Activated CD4-positive, alpha-beta T cell treated with anti-CD3 and anti-CD28 coated beads for 1 hour (primary cell): ENCODE measurements around the gene LRTM1.

ENCODE experiments used
- DNase-seq: peaks from one replicate; pipeline ENCODE4 v3.0.0-alpha.2; 2020

The LRTM1 gene

DNA sequence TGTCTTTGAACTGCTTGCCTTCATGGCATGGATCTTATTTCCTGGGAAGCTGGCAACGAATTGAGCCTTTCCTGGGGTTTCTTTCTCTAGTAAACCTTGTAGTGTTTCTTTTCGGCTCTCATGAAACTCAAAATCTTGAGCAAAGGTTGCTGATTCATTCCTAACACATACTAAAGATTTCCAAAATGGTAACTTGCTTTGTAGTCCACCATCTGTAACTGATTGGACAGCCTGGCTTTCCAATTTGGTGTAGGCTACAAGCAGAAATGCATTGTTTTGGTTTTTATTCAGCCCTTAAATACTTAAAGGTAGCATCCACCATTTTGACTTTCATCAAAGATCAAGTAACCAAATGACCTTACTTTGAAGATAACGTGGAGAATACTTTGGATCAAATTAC lies 38.1 kb downstream of the LRTM1 start:
- DNase-seq: no peak

DNA sequence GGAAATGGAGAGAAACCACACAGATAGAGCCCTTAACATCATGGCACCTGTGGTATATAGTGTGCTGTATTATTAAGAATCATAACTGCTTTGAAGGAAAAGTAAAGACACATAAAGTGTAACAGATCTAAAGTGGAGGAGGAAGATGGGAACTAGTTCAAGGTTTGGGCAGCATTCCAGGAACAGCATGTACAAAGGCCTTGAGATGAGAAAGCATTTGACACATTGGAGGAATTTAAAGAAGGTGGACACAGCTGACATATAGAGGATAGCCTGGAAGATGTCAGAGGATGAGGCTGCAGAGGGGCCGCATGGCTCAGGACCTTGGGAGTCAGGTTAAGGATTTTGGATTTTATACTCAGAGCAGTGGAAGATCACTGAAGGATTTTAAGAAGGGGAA lies 39.0 kb downstream of the LRTM1 start:
- DNase-seq: no peak

DNA sequence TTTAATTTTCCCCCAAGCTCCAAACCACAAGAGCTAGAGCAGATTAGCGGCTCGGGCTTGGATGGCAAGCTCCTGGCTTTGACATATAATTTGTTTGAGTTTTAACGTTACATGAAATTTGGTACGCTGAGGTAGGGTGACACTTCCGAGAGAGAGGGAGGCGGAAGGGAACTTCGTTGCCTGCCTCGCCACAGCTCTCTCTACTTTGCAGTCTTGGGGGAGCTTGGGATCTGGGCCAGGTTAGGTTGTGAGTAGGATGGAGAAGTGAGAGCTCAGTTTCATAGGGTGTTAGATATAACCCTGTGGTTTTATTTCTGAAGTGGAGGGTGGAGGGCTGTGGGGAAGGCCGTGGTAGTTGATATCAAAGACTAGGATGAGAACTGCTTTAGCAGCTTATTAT lies 39.7 kb downstream of the LRTM1 start:
- DNase-seq: no peak

DNA sequence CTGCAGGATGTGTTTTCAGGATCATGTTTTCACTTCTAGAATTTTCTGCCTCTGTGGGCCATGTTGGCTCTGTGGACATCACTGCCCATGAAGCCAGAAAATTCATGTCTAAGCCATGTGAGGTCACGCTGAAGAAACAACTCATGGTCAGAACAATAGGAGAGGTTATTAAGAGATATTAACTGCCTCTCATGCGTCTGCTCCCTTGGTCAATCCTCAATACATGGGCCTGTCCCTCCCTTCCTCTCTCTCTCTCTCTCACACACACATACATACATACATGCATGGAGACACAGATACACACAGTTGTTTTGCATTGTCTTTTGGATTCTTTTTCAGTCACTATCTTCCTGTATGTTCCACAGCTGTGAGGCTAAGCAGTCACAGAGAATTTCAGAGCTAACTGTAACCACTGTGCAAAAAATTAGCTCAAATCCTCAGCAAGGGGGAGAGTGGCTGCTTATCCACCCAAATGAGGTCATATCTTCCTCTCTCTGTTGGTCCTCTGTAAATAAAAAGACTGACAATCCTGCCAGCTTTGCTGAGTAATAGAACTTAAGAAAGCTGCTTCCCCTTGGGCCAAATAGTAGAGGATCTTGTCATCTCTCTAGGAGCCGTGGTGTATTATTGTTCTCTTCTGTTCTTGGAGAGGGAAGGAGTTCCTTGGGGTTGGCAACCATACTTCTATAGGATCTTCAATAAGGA lies 45.6 kb downstream of the LRTM1 start:
- no peak for DNase-seq

DNA sequence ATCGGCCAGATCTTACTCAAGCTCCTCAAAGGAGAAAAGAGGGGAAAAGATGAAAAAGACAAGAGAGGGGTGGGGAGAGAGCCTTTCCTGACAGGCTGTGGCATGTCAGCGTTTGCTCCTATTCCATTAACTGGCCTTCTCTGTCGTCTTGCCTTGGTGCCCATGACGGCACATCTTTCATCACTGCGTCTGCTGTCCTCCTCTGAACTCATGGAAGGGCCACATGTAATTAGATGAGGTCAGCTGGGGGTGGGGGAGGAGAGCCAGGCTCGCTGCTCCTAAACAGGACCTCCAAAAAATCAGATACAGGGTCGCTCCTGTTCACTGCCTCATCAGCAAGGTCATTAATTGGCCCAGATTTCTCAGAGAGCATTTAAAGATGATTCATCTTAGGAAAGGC lies 49.7 kb downstream of the LRTM1 start:
- no peak for DNase-seq

DNA sequence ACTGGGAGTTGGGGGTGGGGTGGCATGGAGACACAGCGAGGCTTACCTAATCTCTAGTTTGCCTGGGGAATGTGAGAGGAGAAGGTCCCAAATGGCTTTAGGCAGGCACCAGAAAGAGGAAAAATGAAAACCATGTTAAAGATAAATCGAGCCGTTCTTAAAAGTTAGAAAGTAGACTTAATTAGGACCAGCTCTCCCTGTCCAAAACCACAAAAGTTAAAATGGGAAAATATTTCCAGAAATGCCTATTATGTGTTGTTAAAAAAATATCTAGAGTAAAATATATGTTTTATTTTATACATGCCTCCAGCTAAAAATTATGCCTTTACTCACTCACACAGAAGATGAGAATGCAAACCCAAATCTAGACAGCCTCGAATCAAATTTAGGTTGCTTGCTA lies 50.1 kb downstream of the LRTM1 start:
- DNase-seq: no peak

DNA sequence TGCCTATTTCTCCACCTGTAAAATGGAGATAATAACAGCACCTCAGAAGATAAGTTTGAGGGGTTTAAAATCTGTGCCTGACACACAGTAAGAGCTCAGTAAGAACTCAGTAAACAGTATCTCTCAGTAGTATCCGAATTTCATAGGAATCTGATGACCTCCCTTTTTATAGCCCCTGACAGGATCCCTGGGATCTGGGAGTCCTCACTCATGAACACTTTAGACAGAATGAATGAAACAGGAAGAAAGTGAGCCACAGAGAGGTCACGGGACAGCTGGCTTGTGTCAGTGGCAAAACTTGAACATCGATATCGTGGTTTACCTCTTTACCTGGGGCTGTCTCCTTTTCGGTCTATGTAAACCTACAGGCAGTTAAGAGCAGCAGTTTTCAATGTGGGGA lies 51.2 kb downstream of the LRTM1 start:
- DNase-seq: no peak

DNA sequence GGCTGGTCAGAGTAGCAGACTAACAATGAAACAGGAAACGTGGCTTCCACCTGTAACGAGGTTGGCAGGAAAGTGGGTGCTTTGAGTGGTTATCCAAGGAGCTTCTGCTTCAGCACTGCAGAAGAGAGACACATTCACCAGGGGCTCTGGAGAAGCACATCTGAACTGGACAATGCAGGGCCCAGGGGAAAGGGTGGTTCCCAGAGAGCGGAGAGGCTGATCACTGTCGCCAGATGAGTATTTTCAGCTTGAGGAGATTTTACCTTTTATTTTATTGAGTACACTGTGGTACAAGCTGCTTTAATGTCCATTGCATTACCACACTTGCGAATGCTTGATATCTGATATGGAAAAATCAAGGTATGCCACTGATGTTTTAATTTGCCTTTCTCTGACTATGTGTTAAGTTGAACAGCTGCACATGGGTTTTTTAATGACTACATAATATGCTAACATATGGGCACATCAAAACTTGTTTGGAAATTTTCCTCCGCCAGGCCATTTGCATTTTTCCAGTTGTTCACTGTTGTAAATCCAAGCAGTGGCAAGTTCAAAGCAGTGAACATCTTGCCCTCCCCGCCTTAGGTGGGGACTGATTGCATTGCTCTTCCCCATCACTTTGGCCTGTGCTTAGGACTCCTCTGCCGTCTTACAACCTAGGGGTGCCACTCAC lies 52.1 kb downstream of the LRTM1 start:
- DNase-seq: no peak

DNA sequence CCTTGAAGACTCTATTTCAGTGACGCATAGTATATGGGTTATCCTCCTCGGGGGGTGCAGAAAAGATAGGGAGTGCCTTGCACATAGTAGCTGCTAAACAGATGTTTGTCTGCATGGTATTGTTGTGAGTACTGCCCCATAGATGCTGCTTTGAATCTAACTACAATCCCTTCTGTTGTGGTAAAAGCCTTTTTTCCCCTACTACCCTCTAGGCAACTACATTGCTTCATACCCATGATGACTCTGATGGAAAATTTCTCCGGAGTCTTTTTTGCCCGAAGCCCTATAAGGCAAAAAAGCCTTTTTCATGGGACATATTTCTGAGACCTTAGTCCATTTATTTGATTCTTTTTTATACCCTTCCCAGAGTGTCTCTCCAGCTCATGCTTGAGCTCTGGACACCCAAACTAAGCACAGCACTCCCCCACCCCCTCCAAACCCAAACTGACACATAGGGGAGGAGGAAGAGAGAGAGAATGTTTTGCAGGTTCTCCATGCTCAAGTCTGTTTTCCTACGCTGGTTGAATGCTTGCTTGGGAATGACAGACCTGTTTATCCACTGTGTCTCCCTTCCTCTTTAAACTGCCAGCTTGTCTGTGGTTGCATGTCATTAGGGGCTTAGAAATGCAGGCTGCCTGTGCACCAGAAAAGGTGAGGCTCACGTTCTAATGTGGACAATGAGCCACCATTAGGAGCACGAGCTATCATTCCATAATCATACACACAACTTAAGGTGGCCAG lies 52.9 kb downstream of the LRTM1 start:
- no peak for DNase-seq

DNA sequence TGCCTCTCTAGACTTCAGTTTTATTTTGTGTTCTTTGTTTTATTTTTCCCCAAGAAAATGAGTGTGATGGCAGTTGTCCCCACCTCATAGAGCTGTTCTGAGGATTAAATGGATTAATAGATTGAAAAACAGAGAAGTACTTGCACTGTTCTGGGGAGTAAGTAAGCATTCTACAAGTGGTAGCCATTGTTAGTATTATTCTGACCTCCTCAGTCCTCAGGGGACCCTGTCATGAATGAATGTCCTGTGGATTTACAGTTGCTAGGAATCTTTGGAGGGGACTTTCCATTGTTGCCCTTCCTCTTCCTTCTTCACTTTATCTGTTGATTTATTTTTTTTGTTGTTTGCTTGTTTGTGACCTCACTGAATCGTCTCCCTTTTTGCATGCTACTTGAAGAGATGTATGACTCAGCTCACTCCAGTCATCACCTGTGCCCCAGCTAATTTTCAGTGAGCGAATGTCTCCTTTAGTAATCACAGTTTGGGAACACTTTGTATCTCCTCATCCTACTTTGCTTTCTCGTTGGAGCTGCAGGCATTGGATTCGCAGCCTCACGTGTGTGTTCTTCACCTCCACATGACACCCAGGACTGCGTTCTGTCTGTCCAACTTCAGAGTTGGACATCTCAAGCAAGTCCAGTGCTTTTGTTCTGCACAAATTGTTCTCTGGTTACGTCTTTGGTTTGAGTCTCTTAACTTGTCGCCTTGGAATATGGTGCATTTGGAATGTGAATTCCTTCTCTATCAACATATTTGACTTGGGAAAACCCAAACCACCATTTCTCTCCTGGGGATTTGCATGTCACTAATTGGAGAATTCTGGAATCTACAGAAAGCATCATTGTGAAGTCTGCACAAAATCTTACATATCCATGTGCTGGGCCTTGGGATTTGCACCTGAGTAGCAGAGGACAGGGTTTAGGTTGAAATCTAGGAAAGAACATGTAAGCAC lies 54.5 kb downstream of the LRTM1 start:
- no peak for DNase-seq

DNA sequence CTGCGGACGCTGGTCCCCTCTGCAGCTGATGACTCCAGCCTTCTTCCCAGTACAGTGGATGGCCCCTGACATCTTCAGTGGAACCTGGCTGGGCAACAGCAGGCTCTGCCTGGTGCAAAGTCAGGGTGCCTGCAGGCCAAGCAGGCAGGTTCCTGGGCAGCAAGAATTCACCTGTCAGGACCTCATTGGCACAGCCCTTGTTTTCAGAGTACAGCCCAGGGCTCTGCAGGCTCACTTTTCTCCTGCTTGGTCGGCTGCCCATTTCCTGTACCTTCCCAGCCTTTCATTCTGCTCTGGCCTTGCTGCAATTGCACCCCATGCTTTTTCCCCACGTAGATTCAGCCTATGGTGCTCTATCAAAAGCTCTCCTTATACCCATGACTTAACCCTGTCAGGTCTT lies 56.0 kb downstream of the LRTM1 start:
- DNase-seq: no peak

DNA sequence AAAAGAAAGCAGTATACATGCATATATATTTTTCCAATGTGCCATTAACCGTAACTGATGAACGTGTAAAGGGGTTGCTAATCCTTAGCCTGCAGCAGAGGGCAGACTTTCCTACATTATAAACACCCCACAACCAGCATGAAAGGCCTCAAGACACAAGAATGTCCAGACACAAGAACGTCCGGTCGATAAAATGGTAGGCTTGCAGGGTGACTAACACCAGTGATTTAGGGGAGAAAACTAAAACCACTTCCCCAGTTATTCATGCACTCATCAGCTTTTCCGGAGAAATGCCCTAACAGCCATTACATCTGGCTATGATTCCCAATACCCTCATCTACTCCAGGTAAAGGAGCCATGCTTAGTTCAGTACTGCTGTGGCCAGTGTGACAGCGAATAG lies 57.4 kb downstream of the LRTM1 start:
- no peak for DNase-seq
